ENCODE data around the gene IL4I1. TPM values are rescaled to one million over a fixed set of nuclear protein-coding genes. Genes with fewer than 3 reads are reported as not detected.

IL4I1 gene
- total RNA-seq, 2 donors from 2014 or later = 0.14 to 2.5 TPM

- intact Hi-C loops (cut with DNase I) = no loop called here
- no peak for DNase-seq (ENCODE audit: low spot score)
- TF ChIP-seq POLR2A (IDR thresholded peaks at IDR 0.05) (no peak), CTCF (IDR thresholded peaks at IDR 0.05) (no peak), POLR2AphosphoS5 (IDR thresholded peaks at IDR 0.05) (no peak)
Measured at GRCh38 chr19:49924004-49924880, 27.6 kb upstream of the IL4I1 start.

GRCh38 chr19:49923055-49924003 lies 26.6 kb upstream of the IL4I1 start:
- Histone ChIP-seq H3K9me3 (no peaks in the 10 kb centered on the region), H3K4me3 (no peak overlapping the region), H3K27me3 (replicated peaks; ENCODE audit: insufficient read depth) (no peaks in the 10 kb centered on the region), H3K36me3 (no peaks in the 10 kb centered on the region), H3K4me1 (replicated peaks) (peaks cover 8% of the 10 kb centered on the region), H3K27ac (no peak overlapping the region)
- TF ChIP-seq CTCF (IDR thresholded peaks at IDR 0.05) (no peak), POLR2AphosphoS5 (IDR thresholded peaks at IDR 0.05) (no peak), POLR2A (IDR thresholded peaks at IDR 0.05) (no peak)
- no peak for DNase-seq (ENCODE audit: low spot score)
- intact Hi-C loops (cut with DNase I) = no loop called here
- 90% methylated on average over 31 of the region's 31 CpGs for WGBS

More at GRCh38 chr19:49924004-49924880, 27.6 kb upstream of the IL4I1 start:
- Histone ChIP-seq H3K4me3 (no peak overlapping the region), H3K4me1 (replicated peaks) (peaks cover 8% of the 10 kb centered on the region), H3K9me3 (no peaks in the 10 kb centered on the region), H3K27ac (no peak overlapping the region), H3K36me3 (no peaks in the 10 kb centered on the region), H3K27me3 (replicated peaks; ENCODE audit: insufficient read depth) (no peaks in the 10 kb centered on the region)
- 78% methylated on average over 25 of the region's 25 CpGs for WGBS

- DNase-seq (ENCODE audit: low spot score) = no peak
- no peaks in the 10 kb centered on the region for H3K9me3 ChIP-seq
- no peak overlapping the region for H3K4me3 ChIP-seq
- H3K36me3 ChIP-seq = no peaks in the 10 kb centered on the region
- no peaks in the 10 kb centered on the region for H3K27me3 ChIP-seq (replicated peaks; ENCODE audit: insufficient read depth)
- TF ChIP-seq POLR2AphosphoS5 (IDR thresholded peaks at IDR 0.05) (no peak), POLR2A (IDR thresholded peaks at IDR 0.05) (no peak), CTCF (IDR thresholded peaks at IDR 0.05) (no peak)
- no peaks in the 10 kb centered on the region for H3K4me1 ChIP-seq (replicated peaks)
- 78% methylated on average over 22 of the region's 22 CpGs for WGBS
- intact Hi-C loops (cut with DNase I) = no loop called here
- no peak overlapping the region for H3K27ac ChIP-seq
Measured at GRCh38 chr19:49921871-49922795, 25.4 kb upstream of the IL4I1 start.

GRCh38 chr19:49920624-49921363 lies 24.1 kb upstream of the IL4I1 start:
- H3K27me3 ChIP-seq (replicated peaks; ENCODE audit: insufficient read depth) = no peaks in the 10 kb centered on the region
- WGBS = 89% methylated on average over 24 of the region's 24 CpGs
- no peaks in the 10 kb centered on the region for H3K9me3 ChIP-seq
- no peaks in the 10 kb centered on the region for H3K4me1 ChIP-seq (replicated peaks)
- no peak for TF ChIP-seq POLR2A (IDR thresholded peaks at IDR 0.05)
- TF ChIP-seq POLR2AphosphoS5 (IDR thresholded peaks at IDR 0.05) = no peak
- H3K27ac ChIP-seq = no peak overlapping the region
- H3K4me3 ChIP-seq = no peak overlapping the region
- no peak for DNase-seq (ENCODE audit: low spot score)
- intact Hi-C loops (cut with DNase I) = no loop called here
- H3K36me3 ChIP-seq = no peaks in the 10 kb centered on the region

Measured in prostate gland (tissue), 2 donors.